HepG2 (cell line): ENCODE results near the gene RAD50. TPM values are rescaled to one million over a fixed set of nuclear protein-coding genes. Genes with fewer than 3 reads are reported as not detected.

ENCODE experiments used
- ATAC-seq: fragments of 200-7000 bp; cut with Tn5 transposase; 3 replicates; pipeline ENCODE4 v1.9.1; 2020; ENCODE audit warnings: mild to moderate bottlenecking, moderate library complexity
- BruUV-seq: library from RNA; stranded (reverse); fragments of 400-500 nt; replicated peaks from 2 replicates; lab custom pipeline; 2021; lab: Mats Ljungman, UMichigan
- CTCF ChIA-PET: fragments of 300-600 bp; formaldehyde crosslinking; extraction: SDS; loops from one replicate; lab custom pipeline; 2021; ENCODE audit warnings: low total read pairs, inconsistent platforms, low intra/inter-chr PET ratio; lab: Yijun Ruan, JAX
- POLR2A ChIA-PET: fragments of 350-600 bp; sonication (Branson Sonifier 250); formaldehyde crosslinking; loops from one replicate; lab custom pipeline; 2020; ENCODE audit warnings: antibody characterized with exemption, inconsistent platforms; lab: Yijun Ruan, JAX
- DNase-seq: peaks from one replicate; pipeline ENCODE4 v3.0.0-alpha.2; 2015; ENCODE audit warnings: low spot score
- FAIRE-seq: peaks from 3 replicates; lab custom pipeline; 2011; peaks lifted over from hg19 to GRCh38; lab: Jason Lieb, UNC
- H2AFZ ChIP-seq: one replicate; pipeline ENCODE4 v1.6.1; 2011; ENCODE audit warnings: low read length, inconsistent platforms
- H3K27ac ChIP-seq: fragments of 300-600 bp; 3 replicates; pipeline ENCODE4 v1.8.0; 2011; ENCODE audit warnings: mixed run types, mild to moderate bottlenecking, mixed read lengths, low read length, inconsistent platforms; ENCODE audit not compliant: insufficient read depth; ENCODE audit errors: extremely low read length
- H3K27me3 ChIP-seq, 2 experiments: fragments of 200-600 bp in 1 of 2; 2 replicates in 1 of 2; 3 replicates in 1 of 2; pipeline versions ENCODE4 v1.6.0 to v1.8.0; 2011; ENCODE audit warnings: low read length in 2 of 2, mild to moderate bottlenecking in 2 of 2, moderate library complexity in 2 of 2, inconsistent platforms in 1 of 2; ENCODE audit not compliant: insufficient read depth in 2 of 2, control insufficient read depth in 1 of 2
- H3K36me3 ChIP-seq, 2 experiments: fragments of 200-600 bp in 1 of 2; replicated peaks in 1 of 2; 2 replicates in 1 of 2; 3 replicates in 1 of 2; pipeline versions ENCODE4 v1.5.1 to v1.8.0; 2011; ENCODE audit warnings: low read length in 2 of 2, inconsistent platforms in 1 of 2; ENCODE audit not compliant: insufficient read depth in 2 of 2, control insufficient read depth in 1 of 2
- H3K4me1 ChIP-seq: 2 replicates; pipeline ENCODE4 v1.5.1; 2012; ENCODE audit warnings: low read length, inconsistent platforms; ENCODE audit not compliant: insufficient read depth
- H3K4me2 ChIP-seq: 2 replicates; pipeline ENCODE4 v1.6.0; 2011; ENCODE audit warnings: low read depth, low read length, inconsistent platforms
- H3K4me3 ChIP-seq, 3 experiments: fragments of 200-600 bp in 1 of 3; sonication (generic), shearing (Covaris generic) in 1 of 3; replicated peaks in 1 of 3; 2 replicates each; pipeline ENCODE4 v1.5.1; 2011 to 2016; ENCODE audit warnings: low read length in 3 of 3, inconsistent platforms in 2 of 3, low read depth in 2 of 3, mild to moderate bottlenecking in 2 of 3, control low read depth in 1 of 3, mixed read lengths in 1 of 3; ENCODE audit not compliant: insufficient read depth in 1 of 3
- H3K79me2 ChIP-seq: one replicate; pipeline ENCODE4 v1.6.1; 2011; ENCODE audit warnings: low read length, inconsistent platforms; ENCODE audit not compliant: insufficient read depth
- H3K9ac ChIP-seq: 2 replicates; pipeline ENCODE4 v1.6.0; 2011; ENCODE audit warnings: mild to moderate bottlenecking, low read depth, low read length, inconsistent platforms; ENCODE audit not compliant: insufficient read depth
- H3K9me3 ChIP-seq: 2 replicates; pipeline ENCODE4 v1.5.1; 2012; ENCODE audit warnings: mild to moderate bottlenecking, low read length
- H4K20me1 ChIP-seq: 2 replicates; pipeline ENCODE4 v1.6.0; 2011; ENCODE audit warnings: inconsistent platforms, mild to moderate bottlenecking, low read length, moderate library complexity; ENCODE audit not compliant: insufficient read depth
- CEBPZ ChIP-seq: IDR thresholded peaks from 2 replicates; pipeline ENCODE4 v1.6.1; 2012; ENCODE audit warnings: low read length, improper control_type of control experiment
- GPBP1L1 ChIP-seq: sonication (generic); formaldehyde crosslinking; IDR thresholded peaks from 2 replicates; pipeline ENCODE4 v1.5.0; 2020; ENCODE audit warnings: mild to moderate bottlenecking, missing genetic modification reagents
- HIC2 ChIP-seq: sonication (generic); formaldehyde crosslinking; IDR thresholded peaks from 2 replicates; pipeline ENCODE4 v1.9.0; 2022; ENCODE audit warnings: low read depth, missing genetic modification reagents
- POLR2AphosphoS5 ChIP-seq: IDR thresholded peaks from 2 replicates; pipeline ENCODE4 v1.6.1; 2012; ENCODE audit warnings: low read depth, low read length
- RFX5 ChIP-seq: IDR thresholded peaks from 2 replicates; pipeline ENCODE4 v1.6.1; 2011; ENCODE audit warnings: low read depth, low read length, improper control_type of control experiment
- SMAD9 ChIP-seq: sonication (generic); formaldehyde crosslinking; IDR thresholded peaks from 2 replicates; pipeline ENCODE4 v1.5.1; 2020; ENCODE audit warnings: mild to moderate bottlenecking, missing genetic modification reagents
- ZNF280B ChIP-seq: sonication (generic); formaldehyde crosslinking; IDR thresholded peaks from 2 replicates; pipeline ENCODE4 v1.5.0; 2020; ENCODE audit warnings: missing genetic modification reagents, mild to moderate bottlenecking, borderline replicate concordance
- ZNF790 ChIP-seq: sonication (generic); formaldehyde crosslinking; IDR thresholded peaks from 2 replicates; pipeline ENCODE4 v1.8.0; 2022; ENCODE audit warnings: missing genetic modification reagents, mild to moderate bottlenecking, borderline replicate concordance
- ZZZ3 ChIP-seq: sonication (generic); formaldehyde crosslinking; IDR thresholded peaks from 2 replicates; pipeline ENCODE4 v1.4.0; 2020; ENCODE audit warnings: missing genetic modification reagents, mild to moderate bottlenecking, borderline replicate concordance
- WGBS: methylation state at CpG from one replicate; pipeline ENCODE4 v1.1.6; 2017; ENCODE audit warnings: low lambda C conversion rate; 5-methylcytosine and 5-hydroxymethylcytosine counted together
- in situ Hi-C: cut with HindIII; loops from 2 replicates; pipeline ENCODE4 v1.10.0; 2017; ENCODE audit warnings: low pct_unique_long_range_greater_than_20kb; ENCODE audit not compliant: extremely low pct_ligation_motif_present
- intact Hi-C: fragments of 100-400 bp; cut with micrococcal nuclease; formaldehyde crosslinking; loops from one replicate; pipeline ENCODE4 v1.10.0; 2022; ENCODE audit not compliant: unreplicated experiment
- polyA plus RNA-seq, 8 experiments: library from polyadenylated mRNA; depleted of rRNA in 3 of 8; stranded (reverse) in 7 of 8; unstranded in 1 of 8; fragments of >200 nt; fragmentation: Illumina TruSeq in 4 of 8; extraction: Trizol in 4 of 8; gene quantifications; 2 replicates each; pipeline versions ENCODE4 v1.2.1 to v1.2.3, GENCODE V29; 2011 to 2016; ENCODE audit warnings: low read depth in 4 of 8, missing spikeins in 1 of 8, mixed read lengths in 1 of 8; ENCODE audit not compliant: insufficient read depth in 1 of 8
- total RNA-seq, 5 experiments: library from RNA; depleted of rRNA; stranded (reverse); fragments of >200 nt; fragmentation: Illumina TruSeq; extraction: Trizol; gene quantifications; 2 replicates each; pipeline ENCODE4 v1.2.3, GENCODE V29; 2016; ENCODE audit warnings: low read depth in 1 of 5
- TF ChIP-seq, protein P1 (sequence below): IDR thresholded peaks from 2 replicates; pipeline ENCODE4 v1.6.1; 2016; ENCODE audit warnings: low read depth

RAD50 gene
- total and polyA plus RNA-seq, 2 of the 13 experiments (the other 11 are each of a cell fraction or from before 2014, with no cell fraction given) = 19.2 to 23.4 TPM

- H3K79me2 ChIP-seq = no peaks in the 10 kb centered on the region
- no peaks in the 10 kb centered on the region for H4K20me1 ChIP-seq
- TF ChIP-seq, protein P1, sequence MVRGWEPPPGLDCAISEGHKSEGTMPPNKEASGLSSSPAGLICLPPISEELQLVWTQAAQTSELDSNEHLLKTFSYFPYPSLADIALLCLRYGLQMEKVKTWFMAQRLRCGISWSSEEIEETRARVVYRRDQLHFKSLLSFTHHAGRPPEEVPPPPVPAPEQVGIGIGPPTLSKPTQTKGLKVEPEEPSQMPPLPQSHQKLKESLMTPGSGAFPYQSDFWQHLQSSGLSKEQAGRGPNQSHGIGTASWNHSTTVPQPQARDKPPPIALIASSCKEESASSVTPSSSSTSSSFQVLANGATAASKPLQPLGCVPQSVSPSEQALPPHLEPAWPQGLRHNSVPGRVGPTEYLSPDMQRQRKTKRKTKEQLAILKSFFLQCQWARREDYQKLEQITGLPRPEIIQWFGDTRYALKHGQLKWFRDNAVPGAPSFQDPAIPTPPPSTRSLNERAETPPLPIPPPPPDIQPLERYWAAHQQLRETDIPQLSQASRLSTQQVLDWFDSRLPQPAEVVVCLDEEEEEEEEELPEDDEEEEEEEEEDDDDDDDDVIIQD (CRISPR knock-in tag) = no peak
- TF ChIP-seq ZNF280B (CRISPR knock-in tag) (no peak), ZNF790 (CRISPR knock-in tag) (no peak), HIC2 (CRISPR knock-in tag) (no peak), SMAD9 (CRISPR knock-in tag) (no peak), CEBPZ (no peak), GPBP1L1 (CRISPR knock-in tag) (no peak), RFX5 (no peak), POLR2AphosphoS5 (no peak), ZZZ3 (no peak)
- H3K27ac ChIP-seq = no peak overlapping the region
- H3K36me3 ChIP-seq = no peaks in the 10 kb centered on the region
- ChIA-PET POLR2A (no interaction called here), CTCF (no interaction called here)
- peak; percentile 18 for ATAC-seq
- peaks cover 3 to 23% of the 10 kb centered on the region in 2 experiments; a peak in 4 of 5 replicates for H3K27me3 ChIP-seq
- FAIRE-seq = no peak
- no peak for DNase-seq
- peaks cover 75% of the 10 kb centered on the region for H3K4me1 ChIP-seq
- intact Hi-C loops = no loop called here
- H3K9ac ChIP-seq = no peak overlapping the region
- in situ Hi-C loops = loop anchor here (25.0 kb wide), 1 partner anchor 281 kb away; no protein-coding TSS in a partner anchor
- H3K4me2 ChIP-seq = peak overlapping the region; percentile 25
- 33% methylated on average over 17 of the region's 22 CpGs for WGBS
- no peak overlapping the region; a peak in 1 of 6 replicates for H3K4me3 ChIP-seq
- H3K9me3 ChIP-seq = no peaks in the 10 kb centered on the region
- H2AFZ ChIP-seq = no peak overlapping the region
- no TSS peak for BruUV-seq
Measured at GRCh38 chr5:132667761-132668705, 111.3 kb downstream of the RAD50 start.
